NCI-H2196 treated with DMSO at 0.1 percent for 48 hours (cell line): ENCODE measurements around the gene C16orf78.

ENCODE experiments used
- DNase-seq: peaks from one replicate; lab custom pipeline; 2025; ENCODE audit not compliant: unreplicated experiment; lab: John Stamatoyannopoulos, UW

C16orf78 gene

DNA sequence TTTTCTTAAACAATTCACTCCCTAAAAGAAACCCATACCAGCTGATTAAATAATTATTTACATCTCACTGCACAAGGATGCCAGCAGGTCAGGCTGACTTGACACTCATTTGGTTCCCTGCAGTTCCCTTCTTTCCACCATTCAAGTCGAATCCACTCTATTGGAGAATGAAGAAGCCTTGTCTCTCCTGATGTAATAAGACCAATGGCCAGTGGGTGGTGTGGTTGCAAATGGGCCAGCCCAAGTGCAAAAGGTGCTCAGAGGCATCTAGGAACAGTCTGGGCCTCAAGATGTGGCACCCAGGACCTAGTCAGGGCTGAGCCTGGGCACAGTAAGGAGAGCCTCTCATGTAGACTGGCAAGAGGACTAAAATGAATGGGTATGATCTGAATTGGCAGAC lies 9.3 kb downstream of the C16orf78 start:
- no peak for DNase-seq

- DNase-seq = no peak
These were observed 21.4 kb downstream of the C16orf78 start for GRCh38 chr16:49395021-49395420.

DNA sequence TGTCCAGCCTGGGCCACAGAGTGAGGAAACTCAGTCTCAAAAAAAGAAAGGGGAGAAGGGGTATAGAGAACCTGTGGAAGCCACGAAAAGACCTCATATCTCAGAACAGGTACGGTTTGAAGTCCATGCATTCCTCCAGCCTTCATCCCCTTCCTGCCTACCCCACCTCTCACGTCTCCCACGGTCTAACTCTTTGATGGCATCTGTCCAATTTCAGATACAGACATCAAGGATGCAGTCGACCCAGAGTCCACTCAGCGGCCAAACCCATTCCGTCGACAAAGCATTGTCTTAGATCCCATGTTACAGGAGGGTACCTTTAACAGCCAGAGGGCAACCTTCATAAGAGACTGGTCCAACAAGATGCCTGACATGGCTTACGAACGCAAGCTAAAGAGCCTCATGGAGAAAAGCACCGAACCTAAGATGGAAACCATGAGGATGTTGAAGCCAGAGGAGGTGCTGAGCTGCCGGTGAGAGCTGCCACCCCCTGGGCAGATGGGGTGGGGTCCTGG lies 22.7 kb downstream of the C16orf78 start:
- no peak for DNase-seq

DNA sequence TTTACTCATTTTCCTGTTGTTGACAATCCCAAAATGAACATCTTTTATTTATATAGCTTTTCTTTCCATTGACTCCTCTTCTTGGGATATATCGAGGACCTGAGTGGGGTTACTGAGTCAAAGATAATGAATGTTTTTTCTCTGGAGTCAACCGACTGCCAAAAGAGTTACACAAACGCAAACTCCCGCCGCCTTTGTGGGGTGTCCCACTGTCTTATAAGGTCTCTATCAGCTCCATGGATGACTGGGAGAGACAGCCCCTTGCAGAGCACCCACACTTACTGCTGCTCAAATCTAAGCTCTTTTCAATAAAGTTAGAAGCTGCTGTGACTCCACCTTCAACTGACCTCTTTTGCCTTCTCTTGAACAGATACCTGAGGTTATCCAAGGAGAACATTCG lies 25.2 kb downstream of the C16orf78 start:
- DNase-seq = no peak

GRCh38 chr16:49399594-49400364 lies 26.2 kb downstream of the C16orf78 start:
- no peak for DNase-seq

GRCh38 chr16:49400611-49401010 lies 27.0 kb downstream of the C16orf78 start:
- no peak for DNase-seq

GRCh38 chr16:49405123-49405522 lies 31.5 kb downstream of the C16orf78 start:
- DNase-seq = no peak

GRCh38 chr16:49405530-49405929 lies 31.9 kb downstream of the C16orf78 start:
- DNase-seq = no peak

DNA sequence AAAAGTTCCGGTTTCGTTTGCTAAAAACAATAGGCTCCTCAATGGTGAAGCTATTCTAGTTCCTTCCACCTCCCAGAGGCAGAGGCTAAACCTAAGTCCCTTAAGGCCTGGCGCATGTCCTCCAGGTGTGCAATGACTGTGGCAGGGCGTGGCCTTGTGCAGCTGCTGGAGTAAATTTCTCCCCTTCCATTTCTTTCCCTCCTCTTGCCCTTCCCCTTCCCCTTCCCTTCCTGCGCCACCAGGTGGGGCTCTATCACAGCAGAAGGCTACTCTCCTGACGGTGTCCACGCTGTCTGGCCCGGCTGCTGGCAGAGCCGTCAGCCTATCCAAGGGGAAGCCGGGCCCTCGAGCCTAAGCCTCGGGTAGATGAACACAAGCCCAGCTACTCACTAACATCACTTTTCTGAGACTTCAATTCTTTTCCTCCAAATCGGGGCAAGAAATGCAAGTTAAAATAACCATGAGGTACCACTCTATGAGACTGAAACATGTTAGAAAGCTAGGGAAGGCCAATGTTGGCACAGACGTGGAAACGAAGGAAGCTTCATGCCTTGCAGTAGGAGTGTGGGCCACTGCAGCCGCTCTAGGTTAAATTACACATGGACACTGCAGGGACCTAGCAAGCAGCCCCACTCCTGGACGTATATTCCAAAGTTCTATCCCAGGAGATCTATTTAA lies 34.4 kb downstream of the C16orf78 start:
- DNase-seq = no peak

GRCh38 chr16:49409121-49409520 lies 35.5 kb downstream of the C16orf78 start:
- no peak for DNase-seq

GRCh38 chr16:49410226-49410625 lies 36.6 kb downstream of the C16orf78 start:
- DNase-seq = no peak

- no peak for DNase-seq
These were observed 37.7 kb downstream of the C16orf78 start for GRCh38 chr16:49411121-49411970.

DNA sequence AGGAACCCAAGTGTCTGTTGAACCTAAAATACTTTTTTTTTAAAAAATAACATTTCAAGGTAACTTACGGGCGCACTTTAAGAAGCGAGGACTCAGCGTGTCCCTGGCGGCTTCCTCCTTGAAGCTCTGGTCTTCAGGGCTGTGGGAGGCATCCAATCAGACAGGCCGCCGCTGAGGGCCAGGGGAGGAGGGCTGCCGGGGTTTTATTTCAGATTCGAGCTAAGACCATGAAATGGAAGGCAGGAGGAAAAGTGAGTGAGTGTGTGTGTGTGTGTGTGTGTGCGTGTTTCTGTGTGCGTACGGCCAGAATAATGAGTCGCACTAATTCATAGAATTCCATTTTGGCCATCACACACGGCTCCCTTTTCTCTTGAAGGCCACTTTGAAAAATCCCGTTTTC lies 41.1 kb downstream of the C16orf78 start:
- DNase-seq = no peak

DNA sequence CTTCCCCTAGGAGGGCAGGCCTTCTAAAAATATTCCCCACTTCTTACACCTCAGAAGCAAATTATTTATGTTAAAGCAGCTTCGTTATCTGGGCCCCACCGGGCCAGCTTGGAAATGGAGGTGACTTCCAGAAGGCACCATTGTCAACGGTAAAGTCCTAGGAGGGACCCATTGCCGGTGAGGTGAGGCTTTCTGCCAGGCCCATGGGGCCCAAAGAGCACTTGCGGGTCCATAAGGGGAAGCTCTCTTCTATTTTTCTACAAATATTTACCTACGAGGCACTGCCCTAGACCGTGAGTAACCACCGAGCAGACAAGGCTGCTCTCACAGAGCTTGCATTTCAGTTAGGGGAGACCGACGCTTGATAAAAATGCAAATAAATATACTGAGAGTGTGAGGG lies 41.5 kb downstream of the C16orf78 start:
- no peak for DNase-seq

- no peak for DNase-seq
These were observed 42.5 kb downstream of the C16orf78 start for GRCh38 chr16:49416001-49416675.

DNA sequence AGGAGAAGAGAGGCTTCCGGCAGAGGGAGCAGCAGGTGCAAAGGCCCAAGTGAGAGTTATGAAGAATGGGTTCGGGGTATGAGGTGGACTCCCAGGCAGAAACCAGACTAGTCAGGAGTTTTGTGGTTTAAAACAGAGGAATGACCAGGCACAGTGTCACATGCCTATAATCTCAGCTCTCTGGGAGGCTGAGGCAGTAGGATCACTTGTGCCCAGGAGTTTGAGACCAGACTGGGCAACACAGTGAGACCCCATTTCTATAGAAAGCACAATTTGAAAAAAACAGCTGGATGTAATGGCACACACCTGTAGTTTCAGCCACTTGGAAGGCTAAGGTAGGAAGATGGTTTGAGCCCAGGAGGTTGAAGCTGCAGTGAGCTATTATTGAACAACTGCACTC lies 43.8 kb downstream of the C16orf78 start:
- DNase-seq = no peak

DNA sequence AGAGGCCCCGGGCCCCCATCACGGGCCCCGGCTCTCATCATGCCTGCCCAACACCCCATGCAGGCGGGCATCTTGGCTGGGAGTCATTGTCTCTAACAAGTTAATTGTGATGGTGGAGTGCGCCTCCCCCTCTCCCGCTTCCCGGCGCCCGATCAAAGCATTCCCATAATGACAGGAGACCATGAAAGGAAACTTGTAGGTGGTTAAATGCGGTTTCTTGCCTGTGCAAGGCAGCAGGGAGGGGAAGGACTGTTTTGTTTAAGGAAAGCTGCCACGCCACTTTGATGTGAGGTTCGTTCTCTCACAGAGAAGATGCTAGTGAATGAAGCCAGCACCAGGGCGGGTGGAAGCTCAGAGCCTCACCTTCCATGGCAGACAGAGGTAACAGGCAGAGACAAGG lies 45.4 kb downstream of the C16orf78 start:
- no peak for DNase-seq

GRCh38 chr16:49419862-49420261 lies 46.3 kb downstream of the C16orf78 start:
- DNase-seq = no peak

DNA sequence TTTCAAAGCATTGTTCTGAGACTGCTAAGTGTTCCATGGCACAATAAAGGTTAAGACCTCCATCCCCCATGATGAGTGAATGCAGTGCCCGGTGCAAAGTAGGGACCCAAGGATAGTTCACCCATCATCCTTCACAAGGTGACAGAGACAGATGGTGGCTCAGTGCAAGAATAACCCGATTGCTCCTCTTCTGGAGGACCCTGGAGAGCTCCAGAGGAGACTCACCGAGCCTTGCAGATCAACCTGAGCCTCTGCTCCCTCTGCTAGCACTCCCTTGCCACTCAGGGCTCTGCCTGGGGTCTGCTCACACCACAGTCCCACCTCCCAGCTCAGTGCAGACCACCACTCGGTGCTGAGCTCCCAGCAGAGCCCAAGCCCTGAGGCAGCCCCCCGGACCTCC lies 49.3 kb downstream of the C16orf78 start:
- DNase-seq = no peak

DNA sequence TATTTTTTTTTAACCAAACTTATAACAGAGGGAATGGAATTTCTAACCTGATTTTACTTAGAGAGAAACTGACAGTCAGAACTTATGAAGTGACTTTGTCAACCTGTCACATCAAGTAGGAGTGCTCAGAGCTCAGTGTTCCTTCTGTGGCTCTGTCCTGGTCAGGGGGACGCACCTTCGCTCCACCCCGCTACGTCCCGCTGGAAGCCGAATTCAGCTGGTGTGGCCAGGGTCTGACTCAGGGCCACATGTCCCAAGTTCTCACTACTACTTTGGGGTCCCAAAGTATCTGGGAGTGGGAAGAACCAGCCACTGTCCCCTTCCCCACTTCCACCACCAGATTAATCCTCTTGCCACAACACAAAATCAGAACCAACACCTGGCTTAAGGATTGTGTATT lies 51.4 kb downstream of the C16orf78 start:
- DNase-seq = no peak

GRCh38 chr16:49427771-49428170 lies 54.2 kb downstream of the C16orf78 start:
- DNase-seq = no peak
